HG03159 (cell line): ENCODE results near the gene SOX18.
"Not testable (repeated sequence)": the region's sequence is repeated elsewhere in the genome, so short reads cannot be mapped to it uniquely, and the experiment has no call there.

Experiments used
- ATAC-seq: cut with Tn5 transposase; IDR thresholded peaks from one replicate; pipeline ENCODE4 v1.9.1; 2021; ENCODE audit warnings: mild to moderate bottlenecking, moderate library complexity; ENCODE audit not compliant: unreplicated experiment

The SOX18 gene

GRCh38 chr20:64049060-64049877 is at the start of gene SOX18:
Gene SOX18, minus strand, starts transcription at chr20:64049639. Its CDS starts 123 bp downstream, at chr20:64049516.
- ATAC-seq = no peak

GRCh38 chr20:64098471-64099013 is 49.1 kb upstream of the SOX18 start:
- no peak for ATAC-seq

GRCh38 chr20:64096535-64096934 is 47.1 kb upstream of the SOX18 start:
- no peak for ATAC-seq

GRCh38 chr20:64095927-64096326 is 46.5 kb upstream of the SOX18 start:
- ATAC-seq = no peak

- ATAC-seq = no peak
These were observed 46.0 kb upstream of the SOX18 start for GRCh38 chr20:64095455-64095854.

GRCh38 chr20:64093013-64093503 is 43.6 kb upstream of the SOX18 start:
- no peak for ATAC-seq

GRCh38 chr20:64092258-64093012 is 43.0 kb upstream of the SOX18 start:
- ATAC-seq = no peak

GRCh38 chr20:64091770-64092169 is 42.3 kb upstream of the SOX18 start:
- no peak for ATAC-seq

GRCh38 chr20:64091340-64091739 is 41.9 kb upstream of the SOX18 start:
- ATAC-seq = no peak

GRCh38 chr20:64090165-64090564 is 40.7 kb upstream of the SOX18 start:
- no peak for ATAC-seq

- not testable (repeated sequence) for ATAC-seq
These were observed 39.1 kb upstream of the SOX18 start for GRCh38 chr20:64088586-64088985.

GRCh38 chr20:64087226-64087825 is 37.9 kb upstream of the SOX18 start:
- ATAC-seq = not testable (repeated sequence)

- ATAC-seq = no peak
These were observed 37.4 kb upstream of the SOX18 start for GRCh38 chr20:64086801-64087200.

GRCh38 chr20:64084685-64085152 is 35.3 kb upstream of the SOX18 start:
- no peak for ATAC-seq

- no peak for ATAC-seq
These were observed 34.6 kb upstream of the SOX18 start, which contains the start of gene LKAAEAR1 for GRCh38 chr20:64083804-64084684. Gene LKAAEAR1, minus strand, starts transcription at chr20:64084398. Its CDS starts 179 bp downstream, at chr20:64084219.

GRCh38 chr20:64083378-64083803 is 34.0 kb upstream of the SOX18 start:
- no peak for ATAC-seq

- ATAC-seq = no peak
These were observed 33.5 kb upstream of the SOX18 start for GRCh38 chr20:64082820-64083377.

- no peak for ATAC-seq
These were observed 32.8 kb upstream of the SOX18 start for GRCh38 chr20:64082126-64082731.

- no peak for ATAC-seq
These were observed 32.2 kb upstream of the SOX18 start for GRCh38 chr20:64081624-64081964.
